SK-N-MC (cell line): ENCODE data around the gene PTPRN2.

Source experiments
- EZH2 ChIP-seq: fragments of 200-600 bp; sonication (generic); IDR thresholded peaks from one replicate; pipeline ENCODE4 v1.6.1; 2017; ENCODE audit warnings: antibody characterized with exemption
- POLR2AphosphoS5 ChIP-seq: IDR thresholded peaks from 2 replicates; pipeline ENCODE4 v1.6.1; 2012; ENCODE audit warnings: mild to moderate bottlenecking, low read depth, low read length, borderline replicate concordance

GRCh38 chr7:158472596-158472995 lies 115.0 kb downstream of the PTPRN2 start:
- TF ChIP-seq EZH2 = no peak
- TF ChIP-seq POLR2AphosphoS5 = no peak
